ENCODE data around the gene HOXD8.

GRCh38 chr2:176175709-176176607 is 46.5 kb downstream of the HOXD8 start:
- TF ChIP-seq CTCF (conservative IDR thresholded peaks at IDR 0.05; ENCODE audit: low read depth, low read length) (no peak), EZH2 (IDR thresholded peaks at IDR 0.05; ENCODE audit: low read length, unreplicated experiment) (no peak), EZH2phosphoT487 (IDR thresholded peaks at IDR 0.05; ENCODE audit: borderline replicate concordance, low read length) (no peak)
